VCaP (cell line): ENCODE measurements around the gene OSTN.

Source experiments
- H3K27ac ChIP-seq: fragments of 450-650 bp; 2 replicates; pipeline ENCODE4 v1.5.1; 2017
- CTCF ChIP-seq: fragments of 450-650 bp; conservative IDR thresholded peaks from 2 replicates; pipeline ENCODE4 v1.5.1; 2017; ENCODE audit warnings: mild to moderate bottlenecking, moderate library complexity

The OSTN gene

GRCh38 chr3:191283400-191283799, 84.4 kb downstream of the OSTN start:
- no peak for TF ChIP-seq CTCF
- H3K27ac ChIP-seq, result peak overlapping the region; percentile 28; the same call in 1 of the 2 replicates

- no peak overlapping the region for H3K27ac ChIP-seq
- TF ChIP-seq CTCF, result no peak
These were observed 91.4 kb downstream of the OSTN start for GRCh38 chr3:191290311-191291025.

- H3K27ac ChIP-seq, result no peak overlapping the region
These were observed 93.4 kb downstream of the OSTN start for GRCh38 chr3:191292243-191293015.

GRCh38 chr3:191294291-191294690, 95.2 kb downstream of the OSTN start:
- no peak for TF ChIP-seq CTCF
- no peak overlapping the region for H3K27ac ChIP-seq

More at GRCh38 chr3:191292243-191293015, 93.4 kb downstream of the OSTN start:
- no peak for TF ChIP-seq CTCF

- H3K27ac ChIP-seq, result no peak overlapping the region
- TF ChIP-seq CTCF, result no peak
These were observed 97.0 kb downstream of the OSTN start for GRCh38 chr3:191296041-191296541.

- no peak for TF ChIP-seq CTCF
These were observed 99.8 kb downstream of the OSTN start for GRCh38 chr3:191298846-191299245.

GRCh38 chr3:191300422-191300821, 101.4 kb downstream of the OSTN start:
- no peak overlapping the region for H3K27ac ChIP-seq

More at GRCh38 chr3:191298846-191299245, 99.8 kb downstream of the OSTN start:
- H3K27ac ChIP-seq, result no peak overlapping the region

More at GRCh38 chr3:191300422-191300821, 101.4 kb downstream of the OSTN start:
- no peak for TF ChIP-seq CTCF
